WTC11 (cell line): ENCODE data around the gene GOLGA8A. TPM values are rescaled to one million over a fixed set of nuclear protein-coding genes. Genes with fewer than 3 reads are reported as not detected.

Experiments used
- ATAC-seq: fragments of 200-7000 bp; cut with Tn5 transposase; 2 replicates; pipeline ENCODE4 v1.10.0; 2021; ENCODE audit warnings: mild to moderate bottlenecking, moderate library complexity
- CTCF ChIA-PET: fragments of 300-600 bp; sonication (Branson Sonifier 250); formaldehyde crosslinking; loops from one replicate; lab custom pipeline; 2021; ENCODE audit warnings: antibody characterized with exemption; lab: Charles Lee
- POLR2A ChIA-PET: fragments of 350-600 bp; sonication (Branson Sonifier 250); formaldehyde crosslinking; loops from one replicate; lab custom pipeline; 2021; ENCODE audit warnings: antibody characterized with exemption; lab: Charles Lee
- DNase-seq: peaks from one replicate; pipeline ENCODE4 v3.0.0; 2021; ENCODE audit warnings: low spot score
- H3K27ac Mint-ChIP-seq: 2 replicates; pipeline ENCODE4 v1.8.0; 2021; ENCODE audit warnings: mixed read lengths
- H3K27me3 Mint-ChIP-seq: 2 replicates; pipeline ENCODE4 v1.8.0; 2021; ENCODE audit warnings: low read depth, mild to moderate bottlenecking, moderate library complexity, mixed read lengths
- H3K36me3 Mint-ChIP-seq: 2 replicates; pipeline ENCODE4 v1.8.0; 2021; ENCODE audit warnings: mixed read lengths
- H3K4me1 Mint-ChIP-seq: 2 replicates; pipeline ENCODE4 v1.8.0; 2022; ENCODE audit warnings: mixed read lengths
- H3K4me3 Mint-ChIP-seq: 2 replicates; pipeline ENCODE4 v1.8.0; 2021; ENCODE audit warnings: mild to moderate bottlenecking, moderate library complexity, mixed read lengths
- H3K9me3 Mint-ChIP-seq: 2 replicates; pipeline ENCODE4 v1.8.0; 2021; ENCODE audit warnings: mixed read lengths
- CREM ChIP-seq: sonication (generic); formaldehyde crosslinking; IDR thresholded peaks from 2 replicates; pipeline ENCODE4 v1.8.1; 2022; ENCODE audit warnings: mild to moderate bottlenecking, missing genetic modification reagents, moderate library complexity
- EMX1 ChIP-seq: fragments of 250-450 bp; sonication (Bioruptor Pico); IDR thresholded peaks from 2 replicates; pipeline ENCODE4 v1.8.0; 2021; ENCODE audit warnings: mild to moderate bottlenecking
- ETV6 ChIP-seq: sonication (generic); formaldehyde crosslinking; IDR thresholded peaks from 2 replicates; pipeline ENCODE4 v1.8.1; 2022; ENCODE audit warnings: mild to moderate bottlenecking, missing genetic modification reagents
- GRHL2 ChIP-seq: fragments of 250-450 bp; sonication (Bioruptor Pico); IDR thresholded peaks from 2 replicates; pipeline ENCODE4 v1.8.0; 2022; ENCODE audit warnings: mild to moderate bottlenecking, moderate library complexity; ENCODE audit not compliant: insufficient replicate concordance, severe bottlenecking
- KAT7 ChIP-seq: sonication (generic); formaldehyde crosslinking; IDR thresholded peaks from 2 replicates; pipeline ENCODE4 v1.8.1; 2023; ENCODE audit warnings: missing genetic modification reagents, mild to moderate bottlenecking, borderline replicate concordance
- MYBL2 ChIP-seq: sonication (generic); formaldehyde crosslinking; IDR thresholded peaks from 2 replicates; pipeline ENCODE4 v1.8.1; 2023; ENCODE audit warnings: mild to moderate bottlenecking, moderate library complexity, missing genetic modification reagents
- NFYB ChIP-seq: sonication (generic); formaldehyde crosslinking; conservative IDR thresholded peaks from 2 replicates; pipeline ENCODE4 v1.8.0; 2022; ENCODE audit warnings: low read depth, missing genetic modification reagents
- NR3C1 ChIP-seq: sonication (generic); formaldehyde crosslinking; conservative IDR thresholded peaks from 2 replicates; pipeline ENCODE4 v1.8.1; 2023; ENCODE audit warnings: low read depth, mild to moderate bottlenecking, missing genetic modification reagents
- SMAD3 ChIP-seq: sonication (generic); formaldehyde crosslinking; IDR thresholded peaks from 2 replicates; pipeline ENCODE4 v1.8.0; 2022; ENCODE audit warnings: missing genetic modification reagents, mild to moderate bottlenecking, borderline replicate concordance
- TEAD4 ChIP-seq: sonication (generic); formaldehyde crosslinking; IDR thresholded peaks from 2 replicates; pipeline ENCODE4 v1.8.0; 2022; ENCODE audit warnings: mild to moderate bottlenecking, missing genetic modification reagents
- ZNF232 ChIP-seq: sonication (generic); formaldehyde crosslinking; IDR thresholded peaks from 2 replicates; pipeline ENCODE4 v1.8.0; 2022; ENCODE audit warnings: mild to moderate bottlenecking, missing genetic modification reagents
- ZNF263 ChIP-seq: sonication (generic); formaldehyde crosslinking; IDR thresholded peaks from 2 replicates; pipeline ENCODE4 v1.8.1; 2022; ENCODE audit warnings: low read depth, mild to moderate bottlenecking, moderate library complexity, missing genetic modification reagents
- ZNF396 ChIP-seq: fragments of 250-450 bp; sonication (Bioruptor Pico); IDR thresholded peaks from 2 replicates; pipeline ENCODE4 v1.8.0; 2021; ENCODE audit warnings: mild to moderate bottlenecking, moderate library complexity, borderline replicate concordance
- total RNA-seq: library from RNA; stranded (reverse); gene quantifications from 3 replicates; pipeline ENCODE4 v1.2.3, GENCODE V29; 2021
- TF ChIP-seq, protein P1 (sequence below): sonication (generic); formaldehyde crosslinking; IDR thresholded peaks from 2 replicates; pipeline ENCODE4 v1.8.1; 2023; ENCODE audit warnings: mild to moderate bottlenecking, missing genetic modification reagents, moderate library complexity
- TF ChIP-seq, protein P2 (sequence below): fragments of 250-450 bp; sonication (Bioruptor Pico); IDR thresholded peaks from 2 replicates; pipeline ENCODE4 v2.1.2; 2022; ENCODE audit warnings: mild to moderate bottlenecking, moderate library complexity
- TF ChIP-seq, protein P3 (sequence below): sonication (generic); formaldehyde crosslinking; IDR thresholded peaks from 2 replicates; pipeline ENCODE4 v1.8.0; 2022; ENCODE audit warnings: mild to moderate bottlenecking, missing genetic modification reagents
- TF ChIP-seq, protein P4 (sequence below): sonication (generic); formaldehyde crosslinking; IDR thresholded peaks from 2 replicates; pipeline ENCODE4 v1.8.1; 2023; ENCODE audit warnings: mild to moderate bottlenecking, missing genetic modification reagents
- TF ChIP-seq, protein P5 (sequence below): fragments of 250-450 bp; sonication (Bioruptor Pico); IDR thresholded peaks from 2 replicates; pipeline ENCODE4 v1.9.0; 2021; ENCODE audit warnings: moderate library complexity, mild to moderate bottlenecking, inconsistent platforms, borderline replicate concordance
- TF ChIP-seq, protein P6 (sequence below): fragments of 200-600 bp; IDR thresholded peaks from 2 replicates; pipeline ENCODE4 v1.8.0; 2022; ENCODE audit warnings: antibody characterized with exemption
- TF ChIP-seq, protein P7 (sequence below): sonication (generic); formaldehyde crosslinking; IDR thresholded peaks from 2 replicates; pipeline ENCODE4 v1.8.0; 2022; ENCODE audit warnings: mild to moderate bottlenecking, missing genetic modification reagents
- TF ChIP-seq, protein P8 (sequence below): sonication (generic); formaldehyde crosslinking; IDR thresholded peaks from 2 replicates; pipeline ENCODE4 v1.8.1; 2022; ENCODE audit warnings: mild to moderate bottlenecking, moderate library complexity, missing genetic modification reagents
- TF ChIP-seq, protein P9 (sequence below): fragments of 250-450 bp; sonication (Bioruptor Pico); IDR thresholded peaks from 2 replicates; pipeline ENCODE4 v1.9.0; 2021; ENCODE audit warnings: mild to moderate bottlenecking

GOLGA8A gene
- total RNA-seq, 1 experiment from 2014 or later: 37.2 TPM

DNA sequence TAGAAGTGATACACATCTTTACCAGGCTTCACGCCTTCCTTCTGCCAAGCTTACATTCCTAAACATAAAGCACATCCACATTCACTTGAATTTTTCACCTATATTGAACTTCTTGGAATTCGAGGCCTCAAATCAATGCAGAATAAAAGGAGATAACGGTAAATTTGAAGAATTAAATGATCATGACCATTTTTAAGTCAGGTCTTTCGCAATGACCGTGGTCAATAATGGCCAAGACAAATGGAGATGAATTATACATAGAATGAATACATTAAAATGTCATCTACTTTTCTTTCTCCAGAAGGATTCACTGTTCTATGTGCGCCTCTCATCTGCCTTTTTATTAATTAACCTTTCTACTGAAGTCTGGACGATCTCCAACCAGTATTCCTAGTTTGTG is 5.3 kb upstream of the GOLGA8A start:
- POLR2A ChIA-PET: no interaction called here
- no peak overlapping the region for H3K4me3 Mint-ChIP-seq
- no peak for DNase-seq
- CTCF ChIA-PET: no interaction called here
- peaks cover 52% of the 10 kb centered on the region for H3K27me3 Mint-ChIP-seq
- no peak overlapping the region for H3K27ac Mint-ChIP-seq
- TF ChIP-seq SMAD3 (CRISPR knock-in tag): no peak
- TF ChIP-seq, protein P1, sequence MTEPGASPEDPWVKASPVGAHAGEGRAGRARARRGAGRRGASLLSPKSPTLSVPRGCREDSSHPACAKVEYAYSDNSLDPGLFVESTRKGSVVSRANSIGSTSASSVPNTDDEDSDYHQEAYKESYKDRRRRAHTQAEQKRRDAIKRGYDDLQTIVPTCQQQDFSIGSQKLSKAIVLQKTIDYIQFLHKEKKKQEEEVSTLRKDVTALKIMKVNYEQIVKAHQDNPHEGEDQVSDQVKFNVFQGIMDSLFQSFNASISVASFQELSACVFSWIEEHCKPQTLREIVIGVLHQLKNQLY (CRISPR knock-in tag): no peak
- TF ChIP-seq ZNF263: no peak
- TF ChIP-seq NR3C1: no peak
- no peak for TF ChIP-seq GRHL2 (CRISPR knock-in tag)
- TF ChIP-seq CREM (CRISPR knock-in tag): no peak
- TF ChIP-seq MYBL2 (CRISPR knock-in tag): no peak
- TF ChIP-seq TEAD4 (CRISPR knock-in tag): no peak
- TF ChIP-seq, protein P2, sequence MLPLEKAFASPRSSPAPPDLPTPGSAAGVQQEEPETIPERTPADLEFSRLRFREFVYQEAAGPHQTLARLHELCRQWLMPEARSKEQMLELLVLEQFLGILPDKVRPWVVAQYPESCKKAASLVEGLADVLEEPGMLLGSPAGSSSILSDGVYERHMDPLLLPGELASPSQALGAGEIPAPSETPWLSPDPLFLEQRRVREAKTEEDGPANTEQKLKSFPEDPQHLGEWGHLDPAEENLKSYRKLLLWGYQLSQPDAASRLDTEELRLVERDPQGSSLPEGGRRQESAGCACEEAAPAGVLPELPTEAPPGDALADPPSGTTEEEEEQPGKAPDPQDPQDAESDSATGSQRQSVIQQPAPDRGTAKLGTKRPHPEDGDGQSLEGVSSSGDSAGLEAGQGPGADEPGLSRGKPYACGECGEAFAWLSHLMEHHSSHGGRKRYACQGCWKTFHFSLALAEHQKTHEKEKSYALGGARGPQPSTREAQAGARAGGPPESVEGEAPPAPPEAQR: no peak
- TF ChIP-seq ETV6: no peak
- TF ChIP-seq, protein P3, sequence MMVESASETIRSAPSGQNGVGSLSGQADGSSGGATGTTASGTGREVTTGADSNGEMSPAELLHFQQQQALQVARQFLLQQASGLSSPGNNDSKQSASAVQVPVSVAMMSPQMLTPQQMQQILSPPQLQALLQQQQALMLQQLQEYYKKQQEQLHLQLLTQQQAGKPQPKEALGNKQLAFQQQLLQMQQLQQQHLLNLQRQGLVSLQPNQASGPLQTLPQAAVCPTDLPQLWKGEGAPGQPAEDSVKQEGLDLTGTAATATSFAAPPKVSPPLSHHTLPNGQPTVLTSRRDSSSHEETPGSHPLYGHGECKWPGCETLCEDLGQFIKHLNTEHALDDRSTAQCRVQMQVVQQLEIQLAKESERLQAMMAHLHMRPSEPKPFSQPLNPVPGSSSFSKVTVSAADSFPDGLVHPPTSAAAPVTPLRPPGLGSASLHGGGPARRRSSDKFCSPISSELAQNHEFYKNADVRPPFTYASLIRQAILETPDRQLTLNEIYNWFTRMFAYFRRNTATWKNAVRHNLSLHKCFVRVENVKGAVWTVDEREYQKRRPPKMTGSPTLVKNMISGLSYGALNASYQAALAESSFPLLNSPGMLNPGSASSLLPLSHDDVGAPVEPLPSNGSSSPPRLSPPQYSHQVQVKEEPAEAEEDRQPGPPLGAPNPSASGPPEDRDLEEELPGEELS (CRISPR knock-in tag): no peak
- no peak for TF ChIP-seq KAT7 (CRISPR knock-in tag)
- H3K4me1 Mint-ChIP-seq: no peaks in the 10 kb centered on the region
- no peak for ATAC-seq
- no peaks in the 10 kb centered on the region for H3K36me3 Mint-ChIP-seq
- 0 out of 2 replicates have a peak, but pooled peaks cover 3% of the 10 kb centered on the region for H3K9me3 Mint-ChIP-seq

DNA sequence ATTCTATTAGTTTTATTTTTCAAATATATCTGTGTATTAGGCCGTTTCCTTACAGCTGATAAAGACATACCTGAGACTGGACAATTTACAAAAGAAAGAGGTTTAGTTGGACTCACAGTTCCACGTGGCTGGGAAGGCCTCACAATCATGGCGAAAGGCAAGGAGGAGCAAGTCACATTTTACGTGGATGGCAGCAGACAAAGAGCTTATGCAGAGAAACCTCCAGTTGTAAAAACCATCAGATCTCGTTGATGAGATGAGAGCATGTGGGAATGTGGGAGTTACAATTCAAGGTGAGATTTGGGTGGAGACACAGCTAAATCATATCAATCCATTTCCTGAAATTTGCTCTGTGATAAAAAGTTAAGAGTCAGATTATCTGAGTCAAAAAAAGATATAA is 2.3 kb upstream of the GOLGA8A start:
- Mint-ChIP-seq H3K4me3 (no peak overlapping the region), H3K4me1 (no peaks in the 10 kb centered on the region), H3K27ac (no peak overlapping the region), H3K27me3 (peaks cover 64% of the 10 kb centered on the region), H3K9me3 (0 out of 2 replicates have a peak, but pooled peaks cover 3% of the 10 kb centered on the region), H3K36me3 (no peaks in the 10 kb centered on the region)
- no peak for DNase-seq
- ChIA-PET POLR2A (no interaction called here), CTCF (no interaction called here)
- no peak for ATAC-seq
- no peak for TF ChIP-seq ZNF232 (CRISPR knock-in tag)
- TF ChIP-seq, protein P4, sequence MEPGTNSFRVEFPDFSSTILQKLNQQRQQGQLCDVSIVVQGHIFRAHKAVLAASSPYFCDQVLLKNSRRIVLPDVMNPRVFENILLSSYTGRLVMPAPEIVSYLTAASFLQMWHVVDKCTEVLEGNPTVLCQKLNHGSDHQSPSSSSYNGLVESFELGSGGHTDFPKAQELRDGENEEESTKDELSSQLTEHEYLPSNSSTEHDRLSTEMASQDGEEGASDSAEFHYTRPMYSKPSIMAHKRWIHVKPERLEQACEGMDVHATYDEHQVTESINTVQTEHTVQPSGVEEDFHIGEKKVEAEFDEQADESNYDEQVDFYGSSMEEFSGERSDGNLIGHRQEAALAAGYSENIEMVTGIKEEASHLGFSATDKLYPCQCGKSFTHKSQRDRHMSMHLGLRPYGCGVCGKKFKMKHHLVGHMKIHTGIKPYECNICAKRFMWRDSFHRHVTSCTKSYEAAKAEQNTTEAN (CRISPR knock-in tag): no peak
- TF ChIP-seq, protein P3 (CRISPR knock-in tag): no peak
- TF ChIP-seq, protein P5, sequence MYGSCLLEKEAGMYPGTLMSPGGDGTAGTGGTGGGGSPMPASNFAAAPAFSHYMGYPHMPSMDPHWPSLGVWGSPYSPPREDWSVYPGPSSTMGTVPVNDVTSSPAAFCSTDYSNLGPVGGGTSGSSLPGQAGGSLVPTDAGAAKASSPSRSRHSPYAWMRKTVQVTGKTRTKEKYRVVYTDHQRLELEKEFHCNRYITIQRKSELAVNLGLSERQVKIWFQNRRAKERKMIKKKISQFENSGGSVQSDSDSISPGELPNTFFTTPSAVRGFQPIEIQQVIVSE (CRISPR knock-in tag): no peak
- TF ChIP-seq, protein P6, sequence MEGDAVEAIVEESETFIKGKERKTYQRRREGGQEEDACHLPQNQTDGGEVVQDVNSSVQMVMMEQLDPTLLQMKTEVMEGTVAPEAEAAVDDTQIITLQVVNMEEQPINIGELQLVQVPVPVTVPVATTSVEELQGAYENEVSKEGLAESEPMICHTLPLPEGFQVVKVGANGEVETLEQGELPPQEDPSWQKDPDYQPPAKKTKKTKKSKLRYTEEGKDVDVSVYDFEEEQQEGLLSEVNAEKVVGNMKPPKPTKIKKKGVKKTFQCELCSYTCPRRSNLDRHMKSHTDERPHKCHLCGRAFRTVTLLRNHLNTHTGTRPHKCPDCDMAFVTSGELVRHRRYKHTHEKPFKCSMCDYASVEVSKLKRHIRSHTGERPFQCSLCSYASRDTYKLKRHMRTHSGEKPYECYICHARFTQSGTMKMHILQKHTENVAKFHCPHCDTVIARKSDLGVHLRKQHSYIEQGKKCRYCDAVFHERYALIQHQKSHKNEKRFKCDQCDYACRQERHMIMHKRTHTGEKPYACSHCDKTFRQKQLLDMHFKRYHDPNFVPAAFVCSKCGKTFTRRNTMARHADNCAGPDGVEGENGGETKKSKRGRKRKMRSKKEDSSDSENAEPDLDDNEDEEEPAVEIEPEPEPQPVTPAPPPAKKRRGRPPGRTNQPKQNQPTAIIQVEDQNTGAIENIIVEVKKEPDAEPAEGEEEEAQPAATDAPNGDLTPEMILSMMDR: no peak
- TF ChIP-seq EMX1 (CRISPR knock-in tag): no peak
- TF ChIP-seq ZNF396 (CRISPR knock-in tag): no peak
- TF ChIP-seq, protein P7, sequence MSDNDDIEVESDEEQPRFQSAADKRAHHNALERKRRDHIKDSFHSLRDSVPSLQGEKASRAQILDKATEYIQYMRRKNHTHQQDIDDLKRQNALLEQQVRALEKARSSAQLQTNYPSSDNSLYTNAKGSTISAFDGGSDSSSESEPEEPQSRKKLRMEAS (CRISPR knock-in tag): no peak
- TF ChIP-seq, protein P8, sequence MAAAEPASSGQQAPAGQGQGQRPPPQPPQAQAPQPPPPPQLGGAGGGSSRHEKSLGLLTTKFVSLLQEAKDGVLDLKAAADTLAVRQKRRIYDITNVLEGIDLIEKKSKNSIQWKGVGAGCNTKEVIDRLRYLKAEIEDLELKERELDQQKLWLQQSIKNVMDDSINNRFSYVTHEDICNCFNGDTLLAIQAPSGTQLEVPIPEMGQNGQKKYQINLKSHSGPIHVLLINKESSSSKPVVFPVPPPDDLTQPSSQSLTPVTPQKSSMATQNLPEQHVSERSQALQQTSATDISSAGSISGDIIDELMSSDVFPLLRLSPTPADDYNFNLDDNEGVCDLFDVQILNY (CRISPR knock-in tag): no peak
- no peak for TF ChIP-seq NFYB (CRISPR knock-in tag)
- TF ChIP-seq, protein P9, sequence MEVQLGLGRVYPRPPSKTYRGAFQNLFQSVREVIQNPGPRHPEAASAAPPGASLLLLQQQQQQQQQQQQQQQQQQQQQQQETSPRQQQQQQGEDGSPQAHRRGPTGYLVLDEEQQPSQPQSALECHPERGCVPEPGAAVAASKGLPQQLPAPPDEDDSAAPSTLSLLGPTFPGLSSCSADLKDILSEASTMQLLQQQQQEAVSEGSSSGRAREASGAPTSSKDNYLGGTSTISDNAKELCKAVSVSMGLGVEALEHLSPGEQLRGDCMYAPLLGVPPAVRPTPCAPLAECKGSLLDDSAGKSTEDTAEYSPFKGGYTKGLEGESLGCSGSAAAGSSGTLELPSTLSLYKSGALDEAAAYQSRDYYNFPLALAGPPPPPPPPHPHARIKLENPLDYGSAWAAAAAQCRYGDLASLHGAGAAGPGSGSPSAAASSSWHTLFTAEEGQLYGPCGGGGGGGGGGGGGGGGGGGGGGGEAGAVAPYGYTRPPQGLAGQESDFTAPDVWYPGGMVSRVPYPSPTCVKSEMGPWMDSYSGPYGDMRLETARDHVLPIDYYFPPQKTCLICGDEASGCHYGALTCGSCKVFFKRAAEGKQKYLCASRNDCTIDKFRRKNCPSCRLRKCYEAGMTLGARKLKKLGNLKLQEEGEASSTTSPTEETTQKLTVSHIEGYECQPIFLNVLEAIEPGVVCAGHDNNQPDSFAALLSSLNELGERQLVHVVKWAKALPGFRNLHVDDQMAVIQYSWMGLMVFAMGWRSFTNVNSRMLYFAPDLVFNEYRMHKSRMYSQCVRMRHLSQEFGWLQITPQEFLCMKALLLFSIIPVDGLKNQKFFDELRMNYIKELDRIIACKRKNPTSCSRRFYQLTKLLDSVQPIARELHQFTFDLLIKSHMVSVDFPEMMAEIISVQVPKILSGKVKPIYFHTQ (CRISPR knock-in tag): no peak
